ENCODE data around the gene PNLIPRP1.

- TF ChIP-seq CTCF (conservative IDR thresholded peaks at IDR 0.05 in 1 of 2, IDR thresholded peaks at IDR 0.05 in 1 of 2; ENCODE audit: low read depth in 1 of 2, low read length in 2 of 2) = no peak
- no peak for TF ChIP-seq EZH2 (IDR thresholded peaks at IDR 0.05; ENCODE audit: low read length, missing control alignments)
These were observed 6.8 kb downstream of the PNLIPRP1 start for GRCh38 chr10:116597543-116597942.
